Panc1 (cell line): ENCODE data around the gene CDKN2B-AS1.

ENCODE experiments used
- POLR2AphosphoS5 ChIP-seq: IDR thresholded peaks from 2 replicates; pipeline ENCODE4 v1.6.1; 2012; ENCODE audit warnings: mild to moderate bottlenecking, low read depth, low read length, moderate library complexity
- SIN3A ChIP-seq: IDR thresholded peaks from 2 replicates; pipeline ENCODE4 v1.6.1; 2012; ENCODE audit warnings: low read depth, mild to moderate bottlenecking, low read length, moderate library complexity, borderline replicate concordance; ENCODE audit not compliant: insufficient read depth
- TCF7L2 ChIP-seq: IDR thresholded peaks from 2 replicates; pipeline ENCODE4 v1.6.1; 2011; ENCODE audit warnings: mild to moderate bottlenecking, low read depth, low read length, inconsistent platforms
- TF ChIP-seq, protein P1 (sequence below): fragments of 450-650 bp; IDR thresholded peaks from 2 replicates; pipeline ENCODE4 v1.5.1; 2017; ENCODE audit warnings: mild to moderate bottlenecking
- TF ChIP-seq, protein P2 (sequence below), 2 experiments: IDR thresholded peaks; 2 replicates each; pipeline ENCODE4 v1.6.1; 2011 to 2012; ENCODE audit warnings: low read depth in 2 of 2, control low read depth in 1 of 2, low read length in 1 of 2, mild to moderate bottlenecking in 1 of 2, moderate library complexity in 1 of 2; ENCODE audit not compliant: insufficient read depth in 1 of 2

DNA sequence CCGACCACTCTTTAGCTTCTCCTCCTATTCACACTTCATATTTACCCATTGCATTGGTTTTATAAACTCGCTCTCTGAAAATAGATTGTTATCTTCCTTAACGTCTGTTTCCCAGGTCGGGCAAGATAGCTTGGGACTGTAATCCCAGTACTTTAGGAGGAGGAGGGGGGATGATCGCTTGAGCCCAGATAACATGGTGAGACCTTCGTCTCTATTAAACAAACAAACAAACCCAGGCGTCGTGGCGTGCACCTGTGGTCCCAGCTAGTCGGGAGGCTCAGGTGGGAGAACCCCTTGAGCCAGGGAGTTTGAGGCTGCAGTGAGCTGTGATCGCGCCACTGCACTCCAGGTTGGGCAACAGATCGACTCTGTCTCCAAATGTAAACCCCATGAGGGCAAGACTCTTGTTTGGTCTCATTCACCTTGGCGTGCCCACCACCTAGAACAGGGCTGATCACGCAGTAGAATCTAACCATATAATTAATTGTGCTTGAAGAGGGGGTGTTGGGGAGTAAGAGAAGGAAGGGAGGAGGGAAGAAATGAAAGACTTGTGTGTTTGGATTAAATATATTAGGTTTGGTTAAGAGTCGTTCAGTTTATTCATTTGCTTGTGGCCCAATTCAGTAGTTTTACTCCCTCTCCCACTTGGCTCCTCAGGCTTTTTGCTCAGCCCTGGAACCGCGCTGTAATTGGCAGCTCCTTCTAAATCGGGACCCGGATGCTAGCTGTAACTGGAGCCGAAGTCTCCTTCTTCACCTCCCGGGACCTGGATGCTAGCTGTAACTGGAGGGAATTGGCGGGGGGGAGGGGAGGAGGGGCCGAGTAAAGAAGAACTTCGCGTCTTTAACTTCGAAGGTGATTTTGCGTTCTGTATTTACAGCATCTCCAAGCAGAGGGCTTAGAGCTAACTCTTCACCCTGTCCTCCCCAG lies 25.3 kb upstream of the CDKN2B-AS1 start:
- TF ChIP-seq, protein P1, sequence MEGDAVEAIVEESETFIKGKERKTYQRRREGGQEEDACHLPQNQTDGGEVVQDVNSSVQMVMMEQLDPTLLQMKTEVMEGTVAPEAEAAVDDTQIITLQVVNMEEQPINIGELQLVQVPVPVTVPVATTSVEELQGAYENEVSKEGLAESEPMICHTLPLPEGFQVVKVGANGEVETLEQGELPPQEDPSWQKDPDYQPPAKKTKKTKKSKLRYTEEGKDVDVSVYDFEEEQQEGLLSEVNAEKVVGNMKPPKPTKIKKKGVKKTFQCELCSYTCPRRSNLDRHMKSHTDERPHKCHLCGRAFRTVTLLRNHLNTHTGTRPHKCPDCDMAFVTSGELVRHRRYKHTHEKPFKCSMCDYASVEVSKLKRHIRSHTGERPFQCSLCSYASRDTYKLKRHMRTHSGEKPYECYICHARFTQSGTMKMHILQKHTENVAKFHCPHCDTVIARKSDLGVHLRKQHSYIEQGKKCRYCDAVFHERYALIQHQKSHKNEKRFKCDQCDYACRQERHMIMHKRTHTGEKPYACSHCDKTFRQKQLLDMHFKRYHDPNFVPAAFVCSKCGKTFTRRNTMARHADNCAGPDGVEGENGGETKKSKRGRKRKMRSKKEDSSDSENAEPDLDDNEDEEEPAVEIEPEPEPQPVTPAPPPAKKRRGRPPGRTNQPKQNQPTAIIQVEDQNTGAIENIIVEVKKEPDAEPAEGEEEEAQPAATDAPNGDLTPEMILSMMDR = no peak
- TF ChIP-seq POLR2AphosphoS5 (no peak), SIN3A (no peak), TCF7L2 (no peak)
- TF ChIP-seq, protein P2, sequence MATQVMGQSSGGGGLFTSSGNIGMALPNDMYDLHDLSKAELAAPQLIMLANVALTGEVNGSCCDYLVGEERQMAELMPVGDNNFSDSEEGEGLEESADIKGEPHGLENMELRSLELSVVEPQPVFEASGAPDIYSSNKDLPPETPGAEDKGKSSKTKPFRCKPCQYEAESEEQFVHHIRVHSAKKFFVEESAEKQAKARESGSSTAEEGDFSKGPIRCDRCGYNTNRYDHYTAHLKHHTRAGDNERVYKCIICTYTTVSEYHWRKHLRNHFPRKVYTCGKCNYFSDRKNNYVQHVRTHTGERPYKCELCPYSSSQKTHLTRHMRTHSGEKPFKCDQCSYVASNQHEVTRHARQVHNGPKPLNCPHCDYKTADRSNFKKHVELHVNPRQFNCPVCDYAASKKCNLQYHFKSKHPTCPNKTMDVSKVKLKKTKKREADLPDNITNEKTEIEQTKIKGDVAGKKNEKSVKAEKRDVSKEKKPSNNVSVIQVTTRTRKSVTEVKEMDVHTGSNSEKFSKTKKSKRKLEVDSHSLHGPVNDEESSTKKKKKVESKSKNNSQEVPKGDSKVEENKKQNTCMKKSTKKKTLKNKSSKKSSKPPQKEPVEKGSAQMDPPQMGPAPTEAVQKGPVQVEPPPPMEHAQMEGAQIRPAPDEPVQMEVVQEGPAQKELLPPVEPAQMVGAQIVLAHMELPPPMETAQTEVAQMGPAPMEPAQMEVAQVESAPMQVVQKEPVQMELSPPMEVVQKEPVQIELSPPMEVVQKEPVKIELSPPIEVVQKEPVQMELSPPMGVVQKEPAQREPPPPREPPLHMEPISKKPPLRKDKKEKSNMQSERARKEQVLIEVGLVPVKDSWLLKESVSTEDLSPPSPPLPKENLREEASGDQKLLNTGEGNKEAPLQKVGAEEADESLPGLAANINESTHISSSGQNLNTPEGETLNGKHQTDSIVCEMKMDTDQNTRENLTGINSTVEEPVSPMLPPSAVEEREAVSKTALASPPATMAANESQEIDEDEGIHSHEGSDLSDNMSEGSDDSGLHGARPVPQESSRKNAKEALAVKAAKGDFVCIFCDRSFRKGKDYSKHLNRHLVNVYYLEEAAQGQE (IDR thresholded peaks at IDR 0.05; ENCODE audit: insufficient read depth in 1 of 2, low read depth in 2 of 2, low read length in 1 of 2) = no peak
